HepG2 (cell line): ENCODE data around the gene SAP30. TPM values are rescaled to one million over a fixed set of nuclear protein-coding genes. Genes with fewer than 3 reads are reported as not detected.

ENCODE experiments used
- FOXA3 ChIP-seq: IDR thresholded peaks from 2 replicates; pipeline ENCODE4 v1.6.1; 2016; ENCODE audit warnings: missing genetic modification reagents, missing compliant biosample characterization
- KAT2B ChIP-seq: fragments of 150-350 bp; IDR thresholded peaks from 2 replicates; pipeline ENCODE4 v1.6.1; 2014; ENCODE audit warnings: low read depth, low read length, borderline replicate concordance
- KLF6 ChIP-seq: IDR thresholded peaks from 2 replicates; pipeline ENCODE4 v1.8.0; 2016; ENCODE audit warnings: missing biosample characterization, missing genetic modification reagents
- MAFK ChIP-seq, 2 experiments: IDR thresholded peaks in 1 of 2; conservative IDR thresholded peaks in 1 of 2; 2 replicates each; pipeline ENCODE4 v1.6.1; 2011; ENCODE audit warnings: improper control_type of control experiment in 2 of 2, low read length in 2 of 2
- RARA ChIP-seq: IDR thresholded peaks from 2 replicates; pipeline ENCODE4 v1.6.1; 2016; ENCODE audit warnings: missing genetic modification reagents, missing compliant biosample characterization
- REL ChIP-seq: sonication (generic); formaldehyde crosslinking; conservative IDR thresholded peaks from 2 replicates; pipeline ENCODE4 v1.8.0; 2022; ENCODE audit warnings: mild to moderate bottlenecking, missing genetic modification reagents, moderate library complexity
- SAP130 ChIP-seq: IDR thresholded peaks from 2 replicates; pipeline ENCODE4 v1.6.1; 2016; ENCODE audit warnings: low read depth
- SIX1 ChIP-seq: sonication (generic); formaldehyde crosslinking; IDR thresholded peaks from 2 replicates; pipeline ENCODE4 v1.4.0; 2020; ENCODE audit warnings: missing genetic modification reagents, borderline replicate concordance
- THAP11 ChIP-seq: IDR thresholded peaks from 2 replicates; pipeline ENCODE4 v1.6.1; 2016; ENCODE audit warnings: missing biosample characterization, missing genetic modification reagents
- ZMYM3 ChIP-seq: sonication (generic); formaldehyde crosslinking; IDR thresholded peaks from 2 replicates; pipeline ENCODE4 v1.5.1; 2020; ENCODE audit warnings: mild to moderate bottlenecking, missing genetic modification reagents
- ZNF343 ChIP-seq: sonication (generic); formaldehyde crosslinking; IDR thresholded peaks from 2 replicates; pipeline ENCODE4 v1.4.0; 2020; ENCODE audit warnings: mild to moderate bottlenecking, missing genetic modification reagents
- ZNF382 ChIP-seq: sonication (generic); formaldehyde crosslinking; IDR thresholded peaks from 2 replicates; pipeline ENCODE4 v1.5.0; 2020; ENCODE audit warnings: missing genetic modification reagents, mild to moderate bottlenecking, borderline replicate concordance
- ZNF724P ChIP-seq: sonication (generic); formaldehyde crosslinking; IDR thresholded peaks from 2 replicates; pipeline ENCODE4 v1.8.0; 2022; ENCODE audit warnings: missing genetic modification reagents, borderline replicate concordance
- ZNF761 ChIP-seq: sonication (generic); formaldehyde crosslinking; conservative IDR thresholded peaks from 2 replicates; pipeline ENCODE4 v1.4.0; 2020; ENCODE audit warnings: mild to moderate bottlenecking, missing genetic modification reagents
- ZNF878 ChIP-seq: sonication (generic); formaldehyde crosslinking; IDR thresholded peaks from 2 replicates; pipeline ENCODE4 v1.8.1; 2023; ENCODE audit warnings: mild to moderate bottlenecking, missing genetic modification reagents, moderate library complexity
- polyA plus RNA-seq, 8 experiments: library from polyadenylated mRNA; depleted of rRNA in 3 of 8; stranded (reverse) in 7 of 8; unstranded in 1 of 8; fragments of >200 nt; fragmentation: Illumina TruSeq in 4 of 8; extraction: Trizol in 4 of 8; gene quantifications; 2 replicates each; pipeline versions ENCODE4 v1.2.1 to v1.2.3, GENCODE V29; 2011 to 2016; ENCODE audit warnings: low read depth in 4 of 8, missing spikeins in 1 of 8, mixed read lengths in 1 of 8; ENCODE audit not compliant: insufficient read depth in 1 of 8
- total RNA-seq, 5 experiments: library from RNA; depleted of rRNA; stranded (reverse); fragments of >200 nt; fragmentation: Illumina TruSeq; extraction: Trizol; gene quantifications; 2 replicates each; pipeline ENCODE4 v1.2.3, GENCODE V29; 2016; ENCODE audit warnings: low read depth in 1 of 5
- TF ChIP-seq, protein P1 (sequence below): sonication (generic); formaldehyde crosslinking; IDR thresholded peaks from 2 replicates; pipeline ENCODE4 v1.8.0; 2022; ENCODE audit warnings: missing genetic modification reagents, mild to moderate bottlenecking, inconsistent platforms, borderline replicate concordance
- TF ChIP-seq, protein P2 (sequence below): sonication (generic); formaldehyde crosslinking; IDR thresholded peaks from 2 replicates; pipeline ENCODE4 v1.8.1; 2023; ENCODE audit warnings: mild to moderate bottlenecking, moderate library complexity, missing genetic modification reagents
- TF ChIP-seq, protein P3 (sequence below): sonication (generic); formaldehyde crosslinking; IDR thresholded peaks from 2 replicates; pipeline ENCODE4 v1.5.1; 2020; ENCODE audit warnings: mild to moderate bottlenecking, missing genetic modification reagents, moderate library complexity
- TF ChIP-seq, protein P4 (sequence below): sonication (generic); formaldehyde crosslinking; IDR thresholded peaks from 2 replicates; pipeline ENCODE4 v1.4.0; 2020; ENCODE audit warnings: missing genetic modification reagents, mild to moderate bottlenecking, borderline replicate concordance

SAP30 gene
- total and polyA plus RNA-seq, 2 of the 13 experiments (the other 11 are each of a cell fraction or from before 2014, with no cell fraction given), result 14.2 to 25.1 TPM

DNA sequence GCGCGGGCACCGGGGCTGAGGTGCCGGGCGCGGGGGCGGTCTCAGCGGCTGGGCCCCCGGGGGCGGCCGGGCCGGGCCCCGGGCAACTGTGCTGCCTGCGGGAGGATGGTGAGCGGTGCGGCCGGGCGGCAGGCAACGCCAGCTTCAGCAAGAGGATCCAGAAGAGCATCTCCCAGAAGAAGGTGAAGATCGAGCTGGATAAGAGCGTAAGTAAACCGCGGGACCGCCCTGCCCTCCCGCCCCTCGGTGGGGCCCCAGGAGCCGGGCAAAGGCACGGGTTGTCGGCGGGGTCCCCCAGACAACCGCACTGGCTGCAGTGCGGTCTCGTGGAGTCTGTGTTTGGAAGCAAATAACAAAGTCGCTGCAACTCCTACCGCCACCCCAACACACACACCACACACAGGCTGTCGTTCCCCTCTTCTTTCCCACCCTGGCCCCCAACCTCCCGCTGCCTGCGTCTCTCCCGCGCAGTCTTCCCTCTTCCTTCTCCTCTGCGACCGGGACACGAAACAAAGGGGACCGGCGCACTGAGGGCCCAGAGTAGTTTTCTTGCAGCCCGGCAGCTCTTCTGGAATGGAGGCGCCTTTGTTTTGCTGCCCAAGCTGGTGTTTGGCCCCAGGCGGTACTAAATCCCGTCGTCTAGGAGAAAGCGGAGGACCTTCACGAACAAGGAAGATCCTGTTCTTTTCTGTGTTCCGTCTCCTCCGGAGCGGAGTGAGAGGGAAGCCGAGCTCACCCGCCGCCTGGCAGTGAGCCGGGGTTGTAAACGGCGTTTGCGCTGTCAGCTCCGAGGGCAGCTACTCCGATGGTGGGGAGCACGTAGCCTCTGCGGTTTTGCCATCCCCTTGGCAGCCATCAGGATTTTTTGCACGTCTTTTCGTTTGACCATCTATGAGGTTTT is 788 bp downstream of the SAP30 start (continued):
- TF ChIP-seq MAFK (conservative IDR thresholded peaks at IDR 0.05 in 1 of 2, IDR thresholded peaks at IDR 0.05 in 1 of 2; ENCODE audit: low read length in 2 of 2), result no peak
- TF ChIP-seq ZNF382, result no peak
- no peak for TF ChIP-seq REL (CRISPR knock-in tag)
- TF ChIP-seq, protein P1, sequence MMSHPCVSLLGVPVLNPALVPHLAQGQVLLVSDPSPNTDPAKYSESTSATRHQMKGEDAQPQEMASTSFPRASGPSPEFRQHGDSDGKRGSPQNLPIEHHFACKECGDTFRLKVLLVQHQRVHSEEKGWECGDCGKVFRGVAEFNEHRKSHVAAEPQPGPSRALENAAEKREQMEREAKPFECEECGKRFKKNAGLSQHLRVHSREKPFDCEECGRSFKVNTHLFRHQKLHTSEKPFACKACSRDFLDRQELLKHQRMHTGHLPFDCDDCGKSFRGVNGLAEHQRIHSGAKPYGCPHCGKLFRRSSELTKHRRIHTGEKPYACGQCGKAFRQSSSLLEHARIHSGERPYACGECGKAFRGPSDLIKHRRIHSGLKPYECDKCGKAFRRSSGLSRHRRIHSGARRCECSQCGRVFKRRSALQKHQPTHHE (CRISPR knock-in tag), result 0 out of 2 replicates have a peak, but pooled peaks have one; percentile 34
- 0 out of 2 replicates have a peak, but pooled peaks have one; percentile 53 for TF ChIP-seq KLF6 (CRISPR knock-in tag)
- 0 out of 2 replicates have a peak, but pooled peaks have one; percentile 3 for TF ChIP-seq RARA
- 0 out of 2 replicates have a peak, but pooled peaks have one; percentile 17 for TF ChIP-seq ZNF878 (CRISPR knock-in tag)
- TF ChIP-seq KAT2B, result no peak
- 0 out of 2 replicates have a peak, but pooled peaks have one; percentile 7 for TF ChIP-seq FOXA3 (CRISPR knock-in tag)
- TF ChIP-seq SAP130 (CRISPR knock-in tag), result peak; percentile 77
- TF ChIP-seq SIX1 (CRISPR knock-in tag), result 0 out of 2 replicates have a peak, but pooled peaks have one; percentile 20
- peak; percentile 69 for TF ChIP-seq THAP11
- no peak for TF ChIP-seq ZNF343 (CRISPR knock-in tag)
- TF ChIP-seq ZNF761, result 0 out of 2 replicates have a peak, but pooled peaks have one; percentile 51
- TF ChIP-seq, protein P2, sequence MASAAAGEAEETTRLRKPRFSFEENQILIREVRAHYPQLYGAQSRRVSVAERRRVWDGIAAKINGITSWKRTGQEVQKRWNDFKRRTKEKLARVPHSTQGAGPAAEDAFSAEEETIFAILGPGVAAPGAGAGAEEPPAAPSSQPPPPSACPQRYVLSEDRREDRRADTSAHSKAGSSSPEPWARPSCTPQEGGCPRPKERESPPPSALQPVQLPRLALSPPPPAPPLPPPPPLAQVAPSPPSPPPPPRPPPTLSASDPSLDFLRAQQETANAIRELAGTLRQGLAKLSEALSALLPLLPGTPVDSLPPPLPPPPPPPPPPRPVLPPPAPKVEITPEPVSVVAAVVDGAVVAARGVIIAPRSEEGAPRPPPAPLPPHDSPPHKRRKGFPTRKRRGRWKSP, result peak; percentile 56; the same call in 1 of the 2 replicates
- TF ChIP-seq, protein P3, sequence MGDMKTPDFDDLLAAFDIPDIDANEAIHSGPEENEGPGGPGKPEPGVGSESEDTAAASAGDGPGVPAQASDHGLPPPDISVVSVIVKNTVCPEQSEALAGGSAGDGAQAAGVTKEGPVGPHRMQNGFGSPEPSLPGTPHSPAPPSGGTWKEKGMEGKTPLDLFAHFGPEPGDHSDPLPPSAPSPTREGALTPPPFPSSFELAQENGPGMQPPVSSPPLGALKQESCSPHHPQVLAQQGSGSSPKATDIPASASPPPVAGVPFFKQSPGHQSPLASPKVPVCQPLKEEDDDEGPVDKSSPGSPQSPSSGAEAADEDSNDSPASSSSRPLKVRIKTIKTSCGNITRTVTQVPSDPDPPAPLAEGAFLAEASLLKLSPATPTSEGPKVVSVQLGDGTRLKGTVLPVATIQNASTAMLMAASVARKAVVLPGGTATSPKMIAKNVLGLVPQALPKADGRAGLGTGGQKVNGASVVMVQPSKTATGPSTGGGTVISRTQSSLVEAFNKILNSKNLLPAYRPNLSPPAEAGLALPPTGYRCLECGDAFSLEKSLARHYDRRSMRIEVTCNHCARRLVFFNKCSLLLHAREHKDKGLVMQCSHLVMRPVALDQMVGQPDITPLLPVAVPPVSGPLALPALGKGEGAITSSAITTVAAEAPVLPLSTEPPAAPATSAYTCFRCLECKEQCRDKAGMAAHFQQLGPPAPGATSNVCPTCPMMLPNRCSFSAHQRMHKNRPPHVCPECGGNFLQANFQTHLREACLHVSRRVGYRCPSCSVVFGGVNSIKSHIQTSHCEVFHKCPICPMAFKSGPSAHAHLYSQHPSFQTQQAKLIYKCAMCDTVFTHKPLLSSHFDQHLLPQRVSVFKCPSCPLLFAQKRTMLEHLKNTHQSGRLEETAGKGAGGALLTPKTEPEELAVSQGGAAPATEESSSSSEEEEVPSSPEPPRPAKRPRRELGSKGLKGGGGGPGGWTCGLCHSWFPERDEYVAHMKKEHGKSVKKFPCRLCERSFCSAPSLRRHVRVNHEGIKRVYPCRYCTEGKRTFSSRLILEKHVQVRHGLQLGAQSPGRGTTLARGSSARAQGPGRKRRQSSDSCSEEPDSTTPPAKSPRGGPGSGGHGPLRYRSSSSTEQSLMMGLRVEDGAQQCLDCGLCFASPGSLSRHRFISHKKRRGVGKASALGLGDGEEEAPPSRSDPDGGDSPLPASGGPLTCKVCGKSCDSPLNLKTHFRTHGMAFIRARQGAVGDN, result peak; percentile 47
- TF ChIP-seq, protein P4, sequence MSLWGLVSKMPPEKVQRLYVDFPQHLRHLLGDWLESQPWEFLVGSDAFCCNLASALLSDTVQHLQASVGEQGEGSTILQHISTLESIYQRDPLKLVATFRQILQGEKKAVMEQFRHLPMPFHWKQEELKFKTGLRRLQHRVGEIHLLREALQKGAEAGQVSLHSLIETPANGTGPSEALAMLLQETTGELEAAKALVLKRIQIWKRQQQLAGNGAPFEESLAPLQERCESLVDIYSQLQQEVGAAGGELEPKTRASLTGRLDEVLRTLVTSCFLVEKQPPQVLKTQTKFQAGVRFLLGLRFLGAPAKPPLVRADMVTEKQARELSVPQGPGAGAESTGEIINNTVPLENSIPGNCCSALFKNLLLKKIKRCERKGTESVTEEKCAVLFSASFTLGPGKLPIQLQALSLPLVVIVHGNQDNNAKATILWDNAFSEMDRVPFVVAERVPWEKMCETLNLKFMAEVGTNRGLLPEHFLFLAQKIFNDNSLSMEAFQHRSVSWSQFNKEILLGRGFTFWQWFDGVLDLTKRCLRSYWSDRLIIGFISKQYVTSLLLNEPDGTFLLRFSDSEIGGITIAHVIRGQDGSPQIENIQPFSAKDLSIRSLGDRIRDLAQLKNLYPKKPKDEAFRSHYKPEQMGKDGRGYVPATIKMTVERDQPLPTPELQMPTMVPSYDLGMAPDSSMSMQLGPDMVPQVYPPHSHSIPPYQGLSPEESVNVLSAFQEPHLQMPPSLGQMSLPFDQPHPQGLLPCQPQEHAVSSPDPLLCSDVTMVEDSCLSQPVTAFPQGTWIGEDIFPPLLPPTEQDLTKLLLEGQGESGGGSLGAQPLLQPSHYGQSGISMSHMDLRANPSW (CRISPR knock-in tag), result 0 out of 2 replicates have a peak, but pooled peaks have one; percentile 30
- TF ChIP-seq ZNF724P (CRISPR knock-in tag), result no peak
- TF ChIP-seq ZMYM3 (CRISPR knock-in tag), result 0 out of 2 replicates have a peak, but pooled peaks have one; percentile 26
